Nucleus accumbens (tissue), 56 donors: ENCODE data around the gene DDIT3.
"Not testable (repeated sequence)": the region's sequence is repeated elsewhere in the genome, so short reads cannot be mapped to it uniquely, and the experiment has no call there.

Experiments used
- DNase-seq, 56 donors: peaks; one replicate each; lab custom pipeline; 2025; lab: John Stamatoyannopoulos, UW

DDIT3 gene

DNA sequence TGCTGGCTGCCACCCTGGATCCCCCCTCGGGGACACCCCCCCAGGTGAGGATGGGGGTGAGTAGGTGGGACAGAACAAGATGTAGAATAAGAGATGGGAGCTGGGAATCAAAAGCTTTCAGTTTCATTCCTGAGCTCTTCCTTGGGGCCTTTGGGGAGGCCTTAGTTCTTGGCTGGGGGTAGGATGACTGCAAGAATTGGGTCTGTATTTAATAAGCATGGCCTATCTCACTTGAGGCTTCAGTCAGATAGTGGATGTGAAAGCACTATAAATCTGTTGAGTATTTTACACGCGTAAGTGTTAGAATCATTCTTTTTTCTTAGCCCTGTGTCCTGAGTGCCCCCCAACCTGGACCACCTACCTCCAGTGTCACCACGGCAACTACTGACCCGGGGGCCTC lies 6.9 kb upstream of the DDIT3 start:
- DNase-seq = no peak

DNA sequence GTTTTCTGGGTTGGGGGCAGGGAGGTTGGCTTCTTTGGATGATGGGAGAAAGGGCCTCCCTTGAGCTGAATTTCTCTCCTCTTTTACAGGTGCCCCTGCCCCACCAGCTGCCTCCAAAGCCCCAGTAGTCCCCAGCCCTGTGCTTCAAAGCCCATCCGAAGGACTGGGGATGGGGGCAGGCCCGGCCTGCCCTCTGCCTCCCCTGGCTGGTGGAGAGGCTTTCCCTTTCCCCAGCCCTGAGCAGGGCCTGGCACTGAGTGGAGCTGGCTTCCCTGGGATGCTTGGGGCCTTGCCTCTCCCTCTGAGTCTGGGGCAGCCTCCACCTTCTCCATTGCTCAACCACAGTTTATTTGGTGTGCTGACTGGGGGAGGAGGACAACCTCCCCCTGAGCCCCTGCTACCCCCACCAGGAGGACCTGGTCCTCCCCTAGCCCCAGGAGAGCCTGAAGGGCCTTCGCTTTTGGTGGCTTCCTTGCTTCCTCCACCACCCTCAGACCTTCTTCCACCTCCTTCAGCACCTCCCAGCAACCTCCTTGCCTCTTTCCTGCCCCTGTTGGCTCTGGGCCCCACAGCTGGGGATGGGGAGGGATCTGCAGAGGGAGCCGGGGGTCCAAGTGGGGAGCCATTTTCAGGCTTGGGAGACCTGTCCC lies 6.3 kb upstream of the DDIT3 start:
- no peak for DNase-seq

DNA sequence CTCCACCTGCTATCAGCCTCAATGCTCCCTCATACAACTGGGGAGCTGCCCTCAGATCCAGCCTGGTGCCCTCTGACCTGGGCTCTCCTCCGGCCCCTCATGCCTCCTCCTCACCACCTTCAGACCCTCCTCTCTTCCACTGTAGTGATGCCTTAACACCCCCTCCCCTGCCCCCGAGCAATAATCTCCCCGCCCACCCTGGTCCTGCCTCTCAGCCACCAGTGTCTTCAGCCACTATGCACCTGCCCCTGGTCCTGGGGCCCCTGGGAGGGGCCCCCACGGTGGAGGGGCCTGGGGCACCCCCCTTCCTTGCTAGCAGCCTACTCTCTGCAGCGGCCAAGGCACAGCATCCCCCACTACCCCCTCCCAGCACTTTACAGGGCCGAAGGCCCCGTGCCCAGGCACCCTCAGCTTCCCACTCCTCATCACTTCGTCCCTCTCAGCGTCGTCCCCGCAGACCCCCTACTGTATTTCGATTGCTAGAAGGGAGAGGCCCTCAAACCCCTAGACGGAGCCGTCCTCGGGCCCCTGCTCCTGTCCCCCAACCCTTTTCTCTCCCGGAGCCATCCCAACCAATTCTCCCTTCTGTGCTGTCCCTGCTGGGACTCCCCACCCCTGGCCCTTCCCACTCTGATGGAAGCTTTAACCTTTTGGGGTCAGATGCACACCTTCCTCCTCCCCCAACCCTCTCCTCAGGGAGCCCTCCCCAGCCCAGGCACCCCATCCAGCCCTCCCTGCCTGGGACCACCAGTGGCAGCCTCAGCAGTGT lies 5.5 kb upstream of the DDIT3 start:
- no peak for DNase-seq

DNA sequence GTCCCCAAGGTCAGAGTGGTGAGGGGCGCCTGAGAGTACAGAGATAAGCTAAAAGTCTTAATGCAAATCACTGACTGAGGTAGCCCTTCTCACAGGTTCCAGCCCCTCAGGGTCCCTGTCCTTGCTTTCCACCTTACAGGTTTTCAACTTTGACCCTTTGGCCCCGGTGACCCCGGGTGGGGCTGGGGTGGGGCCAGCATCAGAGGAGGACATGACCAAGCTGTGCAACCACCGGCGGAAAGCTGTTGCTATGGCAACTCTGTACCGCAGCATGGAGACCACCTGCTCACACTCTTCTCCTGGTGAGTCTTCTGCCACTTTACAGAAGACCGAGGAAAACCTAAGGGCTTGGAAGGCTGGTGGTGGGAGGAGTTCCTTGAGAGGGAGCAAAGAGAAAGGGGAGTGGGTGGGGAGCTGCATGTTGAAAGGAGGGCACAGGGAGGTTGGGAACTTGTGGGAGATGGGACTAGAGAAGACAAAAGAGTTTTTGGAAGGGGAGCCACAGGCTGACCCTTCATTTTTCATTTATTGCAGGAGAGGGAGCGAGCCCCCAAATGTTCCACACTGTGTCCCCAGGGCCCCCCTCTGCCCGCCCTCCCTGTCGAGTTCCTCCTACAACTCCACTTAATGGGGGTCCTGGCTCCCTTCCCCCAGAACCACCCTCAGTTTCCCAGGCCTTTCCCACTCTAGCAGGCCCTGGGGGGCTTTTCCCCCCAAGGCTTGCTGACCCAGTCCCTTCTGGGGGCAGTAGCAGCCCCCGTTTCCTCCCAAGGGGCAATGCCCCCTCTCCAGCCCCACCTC lies 4.7 kb upstream of the DDIT3 start:
- peak in 2 of 56 donors; percentile 7 to 25 for DNase-seq

DNA sequence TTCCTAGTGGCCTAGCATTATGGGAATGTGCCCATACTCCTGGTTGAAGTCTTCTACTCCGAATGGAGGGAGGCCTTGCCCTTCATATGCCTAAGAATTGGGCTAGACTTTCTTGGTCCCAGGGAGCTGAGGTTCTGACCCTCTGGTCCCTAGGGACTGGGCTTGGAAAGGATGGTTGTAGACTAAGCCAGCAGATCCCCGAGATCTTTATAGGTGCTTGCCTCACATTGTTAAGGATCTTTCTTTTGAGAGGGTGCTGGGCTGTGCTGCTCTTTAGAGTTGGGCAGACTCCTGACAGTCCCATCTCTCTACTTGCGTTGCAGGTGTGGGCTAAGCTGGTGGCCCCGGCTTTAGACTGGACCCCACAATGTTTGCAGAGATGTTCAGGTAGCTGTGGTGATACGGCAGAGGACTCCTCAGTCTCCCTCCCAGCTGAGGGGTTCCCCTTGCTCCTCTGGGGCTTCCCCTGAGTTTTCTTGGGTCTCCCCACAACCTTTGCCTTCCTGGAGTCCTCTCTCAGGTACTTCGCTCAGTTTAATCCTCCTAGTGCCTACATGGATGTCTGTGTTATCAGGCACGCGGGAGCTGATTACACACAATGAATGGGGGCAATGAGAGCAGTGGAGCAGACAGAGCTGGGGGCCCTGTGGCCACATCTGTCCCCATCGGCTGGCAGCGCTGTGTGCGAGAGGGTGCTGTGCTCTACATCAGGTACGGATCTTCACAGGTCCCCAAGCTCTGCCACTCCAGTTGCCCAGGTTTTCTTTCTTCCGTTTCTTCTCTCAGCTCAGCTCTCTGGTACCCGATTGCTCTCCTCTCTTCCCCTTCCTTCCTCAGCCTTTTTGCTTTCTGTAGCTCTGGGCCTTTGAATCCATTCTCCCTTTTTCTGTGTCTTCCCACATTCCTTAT lies 3.6 kb upstream of the DDIT3 start:
- peak in 2 of 56 donors; percentile 4 for DNase-seq

DNA sequence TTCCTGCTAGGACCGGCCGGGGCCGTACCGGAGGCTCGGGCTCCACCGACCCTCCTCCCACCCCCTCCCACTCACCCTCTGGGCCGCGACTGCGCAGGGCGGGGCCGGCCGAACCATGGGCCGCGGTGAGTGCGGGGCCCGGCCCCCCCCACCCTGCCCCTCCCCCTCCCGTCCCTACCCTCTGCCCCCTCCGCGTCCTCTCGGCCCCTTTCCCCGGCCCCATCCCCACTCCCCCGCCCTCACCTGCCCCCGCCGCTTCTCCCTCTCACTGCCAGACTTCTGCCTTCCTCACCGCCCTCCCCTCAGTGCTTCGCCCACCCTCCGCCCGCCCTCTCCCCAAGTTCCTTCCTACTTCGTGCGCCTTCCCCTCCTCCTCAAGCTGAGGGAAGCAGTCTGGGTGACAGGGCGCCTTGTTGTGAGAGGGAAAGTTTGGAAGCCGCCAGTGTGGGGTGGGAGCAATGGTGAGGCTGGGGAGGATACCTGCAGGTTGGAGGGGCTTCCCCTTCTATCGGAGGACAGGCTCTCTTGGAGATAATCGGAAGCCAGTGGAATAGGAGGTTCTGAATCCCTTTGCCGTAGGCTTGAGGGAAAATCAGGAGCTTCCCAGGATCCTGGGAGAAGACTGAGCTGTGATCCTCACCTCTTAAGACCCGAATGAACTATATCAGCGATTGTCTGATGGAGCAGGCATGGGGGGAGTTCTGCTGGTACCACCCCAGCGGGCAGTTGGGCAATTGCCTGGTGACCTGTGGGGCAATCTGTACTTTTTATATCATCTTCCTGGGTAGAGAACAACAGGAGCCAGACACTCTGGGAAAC lies 2.8 kb upstream of the DDIT3 start:
- DNase-seq = peak in 43 of 56 donors; percentile 21 to 76 (median 55)

DNA sequence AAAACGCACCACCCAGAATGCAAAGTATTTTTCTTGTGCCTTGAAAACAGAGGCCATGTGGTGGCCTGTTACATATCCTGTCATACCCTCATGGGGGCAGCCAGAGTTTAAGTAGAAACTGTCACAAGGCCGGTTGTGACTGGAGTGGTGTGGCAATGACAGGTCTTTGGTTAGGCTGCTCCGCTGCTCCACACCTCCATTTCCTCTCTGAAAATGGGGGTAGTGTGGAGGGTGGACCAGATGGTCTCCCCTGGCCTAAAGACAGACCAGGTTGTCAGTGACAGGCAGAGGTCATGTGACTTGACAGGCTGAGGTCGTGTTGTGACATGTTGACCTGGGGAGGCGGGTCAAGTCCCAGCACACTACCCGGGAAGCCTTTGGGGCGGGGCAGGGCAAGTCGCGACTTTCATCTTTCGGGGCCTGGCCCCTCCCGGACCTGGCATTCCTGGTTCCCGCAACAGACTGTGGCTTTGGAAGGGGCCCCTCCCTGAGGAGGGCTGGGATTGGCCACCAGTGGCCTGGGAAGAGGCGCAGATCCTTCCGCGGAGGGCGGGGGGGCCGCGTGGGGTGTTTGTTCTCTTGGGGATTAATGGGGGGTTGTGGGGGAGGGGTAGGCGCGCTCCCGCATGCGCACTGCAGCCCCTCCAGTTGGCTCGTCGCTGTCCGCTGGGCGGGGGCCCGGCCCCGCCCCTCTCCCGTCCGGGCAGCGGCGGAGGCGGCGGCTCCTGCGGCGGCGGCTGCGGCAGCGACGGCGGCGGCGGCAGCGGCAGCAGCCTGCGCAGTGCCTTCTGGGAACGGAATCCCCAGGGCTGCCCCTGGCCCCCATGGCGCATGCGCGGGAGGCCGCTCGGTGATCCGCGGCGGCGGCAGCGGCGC lies 1.9 kb upstream of the DDIT3 start, which contains the start of gene MBD6:
MBD6 (plus strand) TSS at position 814 of the 876 bp plus-strand sequence. CDS start 1,480 bp downstream, outside the sequence.
- peak in 55 of 56 donors; percentile 47 to 97 (median 89) for DNase-seq

DNA sequence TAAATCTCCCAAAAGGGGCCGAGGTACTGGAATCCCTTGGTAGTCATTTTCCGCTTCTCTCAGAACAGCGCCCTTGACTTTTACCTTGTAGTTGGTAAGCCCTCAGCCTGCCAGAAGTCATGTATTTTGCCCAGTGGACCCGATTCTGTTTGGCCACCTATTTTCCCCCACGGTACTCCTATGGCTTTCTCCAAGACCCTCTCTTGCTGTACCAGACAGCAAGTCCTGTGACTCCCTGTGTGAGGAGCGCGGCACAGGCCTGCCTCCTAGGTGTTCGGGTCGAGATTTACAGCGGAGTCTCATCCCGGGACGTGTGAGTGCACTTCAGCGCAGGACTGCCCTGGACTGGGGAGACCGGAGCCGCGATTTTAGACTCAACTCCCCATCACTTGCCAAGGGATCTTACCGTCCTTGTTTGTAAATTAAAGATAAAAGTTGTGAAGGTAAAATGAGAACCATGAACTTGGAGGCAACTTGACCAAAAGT lies 1.3 kb upstream of the DDIT3 start:
- peak in 40 of 56 donors; percentile 8 to 72 (median 42) for DNase-seq

DNA sequence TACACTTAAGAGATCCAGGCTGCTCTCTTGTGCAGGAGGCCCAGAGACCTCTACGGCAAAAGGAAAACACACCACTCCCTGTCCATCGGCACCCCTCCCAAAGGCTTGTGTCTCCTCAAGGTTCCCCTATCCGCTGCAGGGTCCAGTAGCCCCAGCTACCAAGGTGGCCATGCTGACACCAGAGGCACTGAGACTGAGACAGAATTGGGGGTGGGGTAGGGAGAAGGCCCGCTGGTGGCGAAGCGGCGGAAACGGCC lies 590 bp downstream of the DDIT3 start:
- DNase-seq = peak in 8 of 56 donors; percentile 26 to 56 (median 39)

DNA sequence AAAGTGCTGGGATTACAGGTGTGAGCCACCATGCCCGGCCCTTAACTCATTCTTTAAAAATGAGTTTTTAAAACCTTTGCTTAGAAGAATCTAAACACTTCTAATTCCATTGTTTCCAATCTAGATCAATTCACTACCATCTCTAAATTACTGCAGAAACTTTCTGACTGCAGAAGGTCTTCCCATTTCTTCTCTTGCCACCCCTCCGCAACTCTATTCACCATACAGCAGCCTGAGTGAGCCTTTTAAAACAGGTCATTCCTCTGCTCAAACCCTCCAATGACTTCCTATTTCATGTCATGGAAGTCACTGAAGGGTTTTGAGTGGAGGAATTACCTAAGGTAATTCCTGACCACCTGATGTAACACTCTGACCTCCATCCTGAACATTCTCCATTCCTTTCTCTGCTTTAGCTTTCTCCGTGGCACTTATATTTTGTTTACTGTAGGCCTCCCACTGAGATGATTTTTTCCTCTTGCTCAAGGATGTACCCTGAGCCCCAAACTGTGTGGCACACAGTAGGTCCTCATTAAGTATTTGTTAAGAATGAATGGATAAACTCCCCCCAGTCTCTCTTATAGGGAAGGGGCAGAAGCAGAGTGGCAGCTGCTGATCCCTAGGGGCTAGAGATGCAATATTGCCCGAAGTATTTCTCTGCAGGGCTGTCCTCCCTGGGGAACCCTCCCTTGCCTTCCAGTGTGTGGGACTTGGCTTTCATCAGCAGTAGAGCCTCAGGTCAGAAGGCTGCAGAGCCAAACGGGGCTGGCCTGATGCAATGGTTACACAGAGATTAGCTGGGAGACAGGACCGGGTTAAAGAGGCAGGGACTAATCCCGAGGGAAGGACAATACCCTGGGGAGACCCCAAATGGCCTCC lies 1.2 kb downstream of the DDIT3 start:
- peak in 2 of 56 donors; percentile 16 to 41 for DNase-seq

DNA sequence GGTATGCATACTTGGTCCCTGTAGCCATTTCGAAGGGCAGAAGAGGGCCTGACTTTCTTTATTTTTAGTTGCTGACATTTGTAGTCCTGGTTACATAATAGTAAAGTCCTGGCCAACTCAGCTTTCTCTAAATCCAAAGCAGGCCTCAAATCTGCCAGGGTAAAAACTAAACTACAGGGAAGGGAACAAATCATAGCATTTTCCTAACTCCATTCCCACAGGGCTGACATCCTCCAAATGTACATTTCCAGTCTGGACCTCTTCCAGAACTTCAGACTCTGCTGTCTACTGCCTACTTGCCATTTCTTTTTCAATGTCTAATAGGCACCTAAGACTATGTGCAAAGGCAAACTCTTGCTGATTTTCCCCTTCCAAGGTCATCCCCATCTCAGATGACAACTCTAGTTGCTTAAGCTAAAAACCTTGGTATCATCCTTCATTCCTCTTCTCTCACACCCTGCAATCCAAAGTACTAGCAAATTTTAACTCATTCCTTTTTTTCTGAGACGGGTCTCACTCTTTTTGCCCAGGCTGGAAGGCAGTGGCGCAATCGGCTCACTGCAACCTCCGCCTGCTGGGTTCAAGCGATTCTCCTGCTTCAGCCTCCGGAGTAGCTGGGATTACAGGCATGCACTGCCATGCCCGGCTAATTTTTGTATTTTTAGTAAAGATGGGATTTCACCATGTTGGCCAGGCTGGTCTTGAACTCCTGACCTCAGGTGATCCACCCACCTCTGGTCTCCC lies 2.0 kb downstream of the DDIT3 start:
- no peak for DNase-seq

DNA sequence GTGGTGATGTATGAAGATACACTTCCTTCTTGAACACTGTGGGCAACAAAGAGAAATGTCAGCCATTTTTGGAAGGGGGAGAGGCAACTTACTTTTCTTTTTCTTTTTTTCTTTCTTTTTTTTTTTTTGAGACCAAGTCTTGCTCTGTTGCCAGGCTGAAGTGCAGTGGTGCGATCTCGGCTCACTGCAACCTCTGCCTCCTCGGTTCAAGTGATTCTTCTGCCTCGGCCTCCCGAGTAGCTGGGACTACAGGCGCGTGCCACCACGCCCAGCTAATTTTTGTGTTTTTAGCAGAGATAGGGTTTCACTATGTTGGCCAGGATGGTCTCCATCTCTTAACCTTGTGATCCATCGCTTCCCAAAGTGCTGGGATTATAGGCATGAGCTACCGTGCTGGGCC lies 2.6 kb downstream of the DDIT3 start:
- not testable (repeated sequence) for DNase-seq

DNA sequence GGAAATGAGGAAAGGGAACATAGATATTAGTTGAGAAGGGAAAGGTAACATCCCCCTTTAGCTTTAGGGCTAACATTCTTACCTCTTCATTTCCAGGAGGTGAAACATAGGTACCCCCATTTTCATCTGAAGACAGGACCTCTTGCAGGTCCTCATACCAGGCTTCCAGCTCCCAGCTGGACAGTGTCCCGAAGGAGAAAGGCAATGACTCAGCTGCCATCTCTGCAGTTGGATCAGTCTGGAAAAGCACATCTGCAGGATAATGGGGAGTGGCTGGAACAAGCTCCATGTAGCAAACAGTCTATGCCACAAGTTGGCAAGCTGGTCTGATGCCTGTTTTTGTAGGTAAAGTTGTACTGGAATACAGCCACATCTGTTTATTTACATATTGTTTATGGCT lies 3.1 kb downstream of the DDIT3 start:
- peak in 1 of 56 donors; percentile 36 for DNase-seq

DNA sequence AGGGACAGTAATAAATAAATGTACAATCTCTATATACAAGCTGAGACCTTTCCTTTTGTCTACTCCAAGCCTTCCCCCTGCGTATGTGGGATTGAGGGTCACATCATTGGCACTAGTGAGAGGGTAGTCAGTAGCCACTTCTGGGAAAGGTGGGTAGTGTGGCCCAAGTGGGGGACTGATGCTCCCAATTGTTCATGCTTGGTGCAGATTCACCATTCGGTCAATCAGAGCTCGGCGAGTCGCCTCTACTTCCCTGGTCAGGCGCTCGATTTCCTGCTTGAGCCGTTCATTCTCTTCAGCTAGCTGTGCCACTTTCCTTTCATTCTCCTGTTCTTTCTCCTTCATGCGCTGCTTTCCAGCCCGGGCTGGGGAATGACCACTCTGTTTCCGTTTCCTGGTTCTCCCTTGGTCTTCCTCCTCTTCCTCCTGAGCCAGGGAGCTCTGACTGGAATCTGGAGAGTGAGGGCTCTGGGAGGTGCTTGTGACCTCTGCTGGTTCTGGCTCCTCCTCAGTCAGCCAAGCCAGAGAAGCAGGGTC lies 3.6 kb downstream of the DDIT3 start:
- DNase-seq = no peak

DNA sequence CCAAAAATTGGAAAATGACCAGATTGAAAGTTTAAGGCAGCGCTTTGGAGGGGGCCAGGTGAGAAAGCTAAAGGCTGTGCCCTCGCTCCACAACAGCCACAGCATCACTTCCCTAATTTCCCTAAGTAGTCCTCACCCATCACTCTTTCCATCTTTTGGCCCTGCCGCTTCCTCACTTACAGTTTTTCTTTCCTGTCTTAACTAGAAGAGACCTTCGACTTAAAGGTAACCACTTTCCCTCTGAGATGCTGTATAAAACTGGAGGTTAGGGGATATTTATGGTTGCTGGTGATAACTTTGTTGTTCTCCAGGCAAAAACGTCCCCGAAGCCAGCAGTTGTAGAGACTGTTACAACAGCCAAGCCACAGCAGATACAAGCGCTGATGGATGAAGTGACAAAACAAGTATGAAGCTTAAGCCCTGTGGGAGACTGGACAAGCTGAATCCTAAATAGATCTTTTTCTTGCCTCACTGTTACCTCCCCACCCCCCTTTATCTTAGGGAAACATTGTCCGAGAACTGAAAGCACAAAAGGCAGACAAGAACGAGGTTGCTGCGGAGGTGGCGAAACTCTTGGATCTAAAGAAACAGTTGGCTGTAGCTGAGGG lies 4.3 kb downstream of the DDIT3 start:
- DNase-seq = no peak

DNA sequence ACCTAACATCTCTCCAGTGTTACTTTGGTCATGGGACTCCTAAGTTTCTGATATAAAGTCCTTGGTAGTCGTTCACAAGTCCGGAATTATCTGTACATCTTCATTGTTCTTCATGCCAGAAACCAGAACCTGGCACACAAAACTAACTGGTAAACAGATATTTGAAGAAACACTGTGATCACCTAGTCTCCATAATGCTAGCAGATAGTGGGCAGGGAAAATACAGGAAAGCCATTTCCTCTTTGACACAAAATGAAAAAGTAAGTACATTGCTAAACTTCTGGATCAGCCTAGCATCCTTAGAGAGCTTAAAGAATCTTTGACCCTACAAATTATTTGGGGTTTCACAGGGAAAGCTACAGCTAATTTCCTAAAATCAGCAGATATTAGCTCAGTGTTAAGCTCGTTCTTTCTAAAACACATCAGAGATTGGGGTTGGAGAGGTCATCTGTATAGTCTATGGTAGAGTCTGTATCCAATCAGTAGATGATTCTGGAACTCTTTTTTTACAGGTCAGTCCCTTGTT lies 4.8 kb downstream of the DDIT3 start:
- DNase-seq = no peak
